ENCODE measurements around the gene DDX20. TPM values are rescaled to one million over a fixed set of nuclear protein-coding genes. Genes with fewer than 3 reads are reported as not detected.

The DDX20 gene
- total and polyA plus RNA-seq, 5 donors = 3.4 to 7.7 (median 6.6) TPM

GRCh38 chr1:111733183-111733991 lies 22.3 kb upstream of the DDX20 start:
- intact Hi-C loops (cut with DNase I) = no loop called here
- Histone ChIP-seq H3K4me3 (ENCODE audit: low read length) (no peak overlapping the region), H3K27me3 (ENCODE audit: control insufficient read depth, insufficient read depth) (no peaks in the 10 kb centered on the region), H3K9me3 (ENCODE audit: control insufficient read depth, low read length) (no peaks in the 10 kb centered on the region), H3K27ac (ENCODE audit: low read length) (peak overlapping the region; percentile 76), H3K4me1 (ENCODE audit: control insufficient read depth, insufficient read depth, low read length) (peaks cover 49% of the 10 kb centered on the region)
- peak; percentile 32 to 76 for ATAC-seq
- 26% methylated on average over 9 of the region's 9 CpGs for WGBS
- peak; percentile 79 to 81 (median 80) for DNase-seq

DNA sequence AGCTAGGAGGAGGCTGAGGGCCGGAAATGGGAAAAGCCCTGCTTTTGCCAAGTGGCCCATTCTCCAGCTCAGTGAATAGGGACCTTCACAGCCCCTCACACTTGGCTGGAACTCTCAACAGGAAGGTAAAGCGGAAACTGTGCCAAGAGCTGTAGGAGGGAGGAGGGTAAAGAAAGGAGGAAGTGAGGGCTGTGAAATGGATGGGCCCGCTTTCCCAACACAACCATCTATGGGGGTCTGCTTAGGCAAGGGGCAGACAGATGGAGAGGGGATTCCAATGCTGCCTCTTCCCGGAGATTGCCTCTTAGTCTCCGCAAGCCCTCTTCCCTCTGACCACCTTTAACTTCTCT lies 21.7 kb upstream of the DDX20 start:
- DNase-seq = no peak
- peak overlapping the region; percentile 76 for H3K27ac ChIP-seq (ENCODE audit: low read length)
- H3K9me3 ChIP-seq (ENCODE audit: control insufficient read depth, low read length) = no peaks in the 10 kb centered on the region
- peaks cover 48% of the 10 kb centered on the region for H3K4me1 ChIP-seq (ENCODE audit: control insufficient read depth, insufficient read depth, low read length)
- 60% methylated on average over 5 of the region's 5 CpGs for WGBS
- no peak overlapping the region for H3K4me3 ChIP-seq (ENCODE audit: low read length)
- no peak for ATAC-seq
- no peaks in the 10 kb centered on the region for H3K27me3 ChIP-seq (ENCODE audit: control insufficient read depth, insufficient read depth)
- intact Hi-C loops (cut with DNase I) = no loop called here

DNA sequence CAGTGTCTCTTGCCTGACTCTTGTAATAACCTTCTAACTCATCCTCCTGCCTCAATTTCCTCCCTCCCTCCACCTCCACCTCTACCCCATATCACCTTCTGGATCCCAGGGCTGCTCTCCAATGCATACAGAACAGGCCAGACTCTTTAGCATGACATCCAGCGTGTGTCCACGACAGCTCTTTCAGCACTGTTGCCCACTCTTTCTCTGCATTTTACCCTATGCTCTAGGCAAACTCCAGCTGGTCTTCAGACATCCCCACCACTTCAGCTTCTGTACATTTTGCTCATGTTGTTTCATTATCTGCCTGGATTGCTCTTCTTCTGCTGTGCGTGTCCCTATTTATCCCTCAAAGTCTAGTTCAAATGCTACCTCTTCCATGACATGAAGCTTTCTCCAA lies 21.3 kb upstream of the DDX20 start:
- Histone ChIP-seq H3K4me1 (ENCODE audit: control insufficient read depth, insufficient read depth, low read length) (peaks cover 43% of the 10 kb centered on the region), H3K27ac (ENCODE audit: low read length) (peak overlapping the region; percentile 76), H3K9me3 (ENCODE audit: control insufficient read depth, low read length) (no peaks in the 10 kb centered on the region), H3K27me3 (ENCODE audit: control insufficient read depth, insufficient read depth) (no peaks in the 10 kb centered on the region), H3K4me3 (ENCODE audit: low read length) (no peak overlapping the region)
- ATAC-seq (no peak), DNase-seq (no peak)
- intact Hi-C loops (cut with DNase I) = no loop called here
- WGBS = 78% methylated on average over 3 of the region's 3 CpGs

- Histone ChIP-seq H3K27ac (ENCODE audit: low read length) (peak overlapping the region; percentile 76), H3K9me3 (ENCODE audit: control insufficient read depth, low read length) (no peaks in the 10 kb centered on the region), H3K27me3 (ENCODE audit: control insufficient read depth, insufficient read depth) (no peaks in the 10 kb centered on the region), H3K4me1 (ENCODE audit: control insufficient read depth, insufficient read depth, low read length) (peaks cover 39% of the 10 kb centered on the region), H3K4me3 (ENCODE audit: low read length) (no peak overlapping the region)
- intact Hi-C loops (cut with DNase I) = no loop called here
- 84% methylated on average over 3 of the region's 3 CpGs for WGBS
- DNase-seq = no peak
- ATAC-seq = no peak
Observed at GRCh38 chr1:111734856-111735255, 20.8 kb upstream of the DDX20 start.

GRCh38 chr1:111735321-111735720 lies 20.4 kb upstream of the DDX20 start:
- Histone ChIP-seq H3K9me3 (ENCODE audit: control insufficient read depth, low read length) (no peaks in the 10 kb centered on the region), H3K4me3 (ENCODE audit: low read length) (no peak overlapping the region), H3K4me1 (ENCODE audit: control insufficient read depth, insufficient read depth, low read length) (peaks cover 34% of the 10 kb centered on the region), H3K27me3 (ENCODE audit: control insufficient read depth, insufficient read depth) (no peaks in the 10 kb centered on the region), H3K27ac (ENCODE audit: low read length) (peak overlapping the region; percentile 93)
- intact Hi-C loops (cut with DNase I) = no loop called here
- DNase-seq = no peak
- ATAC-seq = no peak
- 73% methylated on average over 4 of the region's 4 CpGs for WGBS

GRCh38 chr1:111735858-111736544 lies 19.7 kb upstream of the DDX20 start:
- DNase-seq (peak in 1 of 3 donors; percentile 65), ATAC-seq (peak in 1 of 2 donors; percentile 1)
- Histone ChIP-seq H3K4me3 (ENCODE audit: low read length) (no peak overlapping the region), H3K4me1 (ENCODE audit: control insufficient read depth, insufficient read depth, low read length) (peaks cover 31% of the 10 kb centered on the region), H3K9me3 (ENCODE audit: control insufficient read depth, low read length) (no peaks in the 10 kb centered on the region), H3K27ac (ENCODE audit: low read length) (peak overlapping the region; percentile 93), H3K27me3 (ENCODE audit: control insufficient read depth, insufficient read depth) (no peaks in the 10 kb centered on the region)
- intact Hi-C loops (cut with DNase I) = no loop called here
- 63% methylated on average over 8 of the region's 8 CpGs for WGBS

DNA sequence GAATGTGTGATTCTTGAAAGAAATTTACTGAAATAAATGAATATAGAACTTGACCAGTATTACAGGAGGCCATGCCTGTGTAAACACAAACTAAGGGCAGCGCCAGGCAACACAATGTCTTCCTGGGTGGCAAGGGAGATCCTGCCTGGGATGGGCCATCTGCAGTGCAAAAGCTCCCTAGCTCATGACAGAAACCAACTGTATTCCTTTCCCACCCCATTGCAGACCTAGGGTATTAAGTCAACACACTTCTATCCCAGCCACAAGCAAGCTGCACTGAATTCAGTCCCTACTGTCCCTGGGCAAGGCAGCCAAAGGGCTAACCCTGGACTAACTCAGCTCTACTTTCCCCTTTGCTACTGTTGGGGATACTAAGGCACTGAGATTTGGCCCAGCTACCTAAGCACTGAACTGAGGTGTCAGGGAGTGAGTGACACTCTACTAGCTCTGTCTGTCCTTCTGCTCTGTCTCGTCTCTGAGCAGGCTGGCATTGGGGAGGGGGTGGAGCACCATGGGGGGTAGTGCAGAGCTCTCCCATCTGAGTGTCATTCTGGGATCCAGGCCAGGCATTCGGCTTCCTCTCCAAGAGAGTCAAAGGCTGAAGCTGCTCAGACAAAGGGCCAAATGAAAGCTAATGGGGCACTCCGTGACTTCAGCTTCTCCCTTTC lies 19.0 kb upstream of the DDX20 start:
- DNase-seq (peak; percentile 81 to 91 (median 90)), ATAC-seq (peak; percentile 5 to 35)
- no peak overlapping the region for H3K4me3 ChIP-seq (ENCODE audit: low read length)
- intact Hi-C loops (cut with DNase I) = no loop called here
- no peaks in the 10 kb centered on the region for H3K9me3 ChIP-seq (ENCODE audit: control insufficient read depth, low read length)
- H3K27me3 ChIP-seq (ENCODE audit: control insufficient read depth, insufficient read depth) = no peaks in the 10 kb centered on the region
- WGBS = 36% methylated on average over 4 of the region's 4 CpGs
- peaks cover 31% of the 10 kb centered on the region for H3K4me1 ChIP-seq (ENCODE audit: control insufficient read depth, insufficient read depth, low read length)
- peak overlapping the region; percentile 93 for H3K27ac ChIP-seq (ENCODE audit: low read length)

- no peaks in the 10 kb centered on the region for H3K9me3 ChIP-seq (ENCODE audit: control insufficient read depth, low read length)
- ATAC-seq (no peak), DNase-seq (no peak)
- H3K27me3 ChIP-seq (ENCODE audit: control insufficient read depth, insufficient read depth) = no peaks in the 10 kb centered on the region
- peaks cover 29% of the 10 kb centered on the region for H3K4me1 ChIP-seq (ENCODE audit: control insufficient read depth, insufficient read depth, low read length)
- peak overlapping the region; percentile 93 for H3K27ac ChIP-seq (ENCODE audit: low read length)
- intact Hi-C loops (cut with DNase I) = no loop called here
- 34% methylated on average over 8 of the region's 8 CpGs for WGBS
- peak overlapping the region; percentile 66 for H3K4me3 ChIP-seq (ENCODE audit: low read length)
Observed at GRCh38 chr1:111737216-111738132, 18.2 kb upstream of the DDX20 start.

- Histone ChIP-seq H3K4me1 (ENCODE audit: control insufficient read depth, insufficient read depth, low read length) (peaks cover 23% of the 10 kb centered on the region), H3K27ac (ENCODE audit: low read length) (peak overlapping the region; percentile 93), H3K27me3 (ENCODE audit: control insufficient read depth, insufficient read depth) (no peaks in the 10 kb centered on the region), H3K4me3 (ENCODE audit: low read length) (peak overlapping the region; percentile 66), H3K9me3 (ENCODE audit: control insufficient read depth, low read length) (no peaks in the 10 kb centered on the region)
- intact Hi-C loops (cut with DNase I) = no loop called here
- 19% methylated on average over 9 of the region's 9 CpGs for WGBS
- ATAC-seq (no peak), DNase-seq (no peak)
Observed at GRCh38 chr1:111738133-111738435, 17.6 kb upstream of the DDX20 start.

DNA sequence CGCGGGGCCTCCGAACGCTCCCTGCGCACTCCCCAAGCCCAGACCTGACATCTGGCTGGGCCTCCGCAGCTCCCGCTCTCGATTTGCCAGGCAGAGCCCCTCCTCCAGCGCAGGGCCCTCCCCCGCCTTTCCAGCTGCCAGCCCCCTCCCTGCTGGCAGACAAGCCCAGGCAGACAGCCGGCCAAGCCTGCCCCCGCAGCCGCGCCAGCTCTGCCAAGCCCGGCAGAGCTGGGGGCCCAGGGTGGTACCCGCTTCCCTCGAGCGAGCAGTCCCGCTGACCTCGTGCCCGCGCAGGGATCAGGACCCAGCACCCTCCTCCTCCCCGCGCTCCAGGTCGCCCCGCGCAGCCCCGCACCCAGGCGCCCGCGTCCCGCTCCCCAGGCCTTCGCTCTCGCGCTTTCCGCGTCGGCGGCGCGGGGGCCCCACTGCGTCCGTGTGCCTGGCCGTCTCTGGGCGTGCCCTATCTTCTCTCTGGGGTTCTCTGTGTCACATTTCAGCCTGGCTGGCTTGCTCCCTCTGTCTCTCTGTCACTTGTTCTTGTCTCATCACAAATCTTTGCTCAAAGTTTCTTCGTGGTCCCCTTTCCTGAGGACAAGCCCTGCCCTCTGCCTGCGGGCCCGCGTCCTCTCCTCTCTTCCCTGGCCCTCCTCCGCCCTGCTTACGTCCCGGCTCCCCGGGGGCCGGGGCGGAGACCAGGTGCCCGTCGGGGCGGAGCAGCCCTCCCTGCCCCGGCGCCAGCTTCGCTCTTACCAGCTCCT lies 17.1 kb upstream of the DDX20 start:
- under 1% methylated on average over 61 of the region's 61 CpGs for WGBS
- no peaks in the 10 kb centered on the region for H3K9me3 ChIP-seq (ENCODE audit: control insufficient read depth, low read length)
- H3K4me1 ChIP-seq (ENCODE audit: control insufficient read depth, insufficient read depth, low read length) = peaks cover 21% of the 10 kb centered on the region
- DNase-seq (peak; percentile 82 to 94 (median 90)), ATAC-seq (peak; percentile 58 to 66)
- no peaks in the 10 kb centered on the region for H3K27me3 ChIP-seq (ENCODE audit: control insufficient read depth, insufficient read depth)
- peak overlapping the region; percentile 93 for H3K27ac ChIP-seq (ENCODE audit: low read length)
- H3K4me3 ChIP-seq (ENCODE audit: low read length) = peak overlapping the region; percentile 66
- intact Hi-C loops (cut with DNase I) = no loop called here

Data from right cardiac atrium (tissue), 5 donors.